A549 (cell line): ENCODE results near the gene SEL1L3.

Experiments
- CTCF ChIP-seq: fragments of >200 bp; sonication (Bioruptor Twin); formaldehyde crosslinking; IDR thresholded peaks from 3 replicates; pipeline ENCODE4 v1.5.1; 2016
- EP300 ChIP-seq, 2 experiments: fragments of >200 bp; sonication (Bioruptor Twin); formaldehyde crosslinking; IDR thresholded peaks; 2 replicates in 1 of 2; 3 replicates in 1 of 2; pipeline ENCODE4 v1.6.1; 2016 to 2017
- FOSL2 ChIP-seq, 2 experiments: fragments of 450-650 bp in 1 of 2; fragments of >200 bp in 1 of 2; sonication (Bioruptor Twin) in 1 of 2; formaldehyde crosslinking; IDR thresholded peaks; 2 replicates each; pipeline versions ENCODE4 v1.5.0 to v1.6.1; 2016 to 2020; ENCODE audit warnings: mild to moderate bottlenecking in 1 of 2, moderate library complexity in 1 of 2
- PBX3 ChIP-seq: IDR thresholded peaks from 2 replicates; pipeline ENCODE4 v1.6.1; 2012
- POLR2A ChIP-seq: IDR thresholded peaks from 2 replicates; pipeline ENCODE4 v1.6.1; 2012; ENCODE audit warnings: mild to moderate bottlenecking, low read length
- RAD21 ChIP-seq, 2 experiments: fragments of >200 bp in 1 of 2; sonication (Bioruptor Twin) in 1 of 2; formaldehyde crosslinking in 1 of 2; IDR thresholded peaks in 1 of 2; conservative IDR thresholded peaks in 1 of 2; 2 replicates in 1 of 2; 3 replicates in 1 of 2; pipeline ENCODE4 v1.6.1; 2012 to 2018; ENCODE audit warnings: inconsistent platforms in 1 of 2
- RARB ChIP-seq: fragments of 250-450 bp; sonication (Bioruptor Pico); IDR thresholded peaks from 2 replicates; pipeline ENCODE4 v1.8.0; 2021; ENCODE audit warnings: mild to moderate bottlenecking, moderate library complexity
- TF ChIP-seq, protein P1 (sequence below): IDR thresholded peaks from 2 replicates; pipeline ENCODE4 v1.6.1; 2012

DNA sequence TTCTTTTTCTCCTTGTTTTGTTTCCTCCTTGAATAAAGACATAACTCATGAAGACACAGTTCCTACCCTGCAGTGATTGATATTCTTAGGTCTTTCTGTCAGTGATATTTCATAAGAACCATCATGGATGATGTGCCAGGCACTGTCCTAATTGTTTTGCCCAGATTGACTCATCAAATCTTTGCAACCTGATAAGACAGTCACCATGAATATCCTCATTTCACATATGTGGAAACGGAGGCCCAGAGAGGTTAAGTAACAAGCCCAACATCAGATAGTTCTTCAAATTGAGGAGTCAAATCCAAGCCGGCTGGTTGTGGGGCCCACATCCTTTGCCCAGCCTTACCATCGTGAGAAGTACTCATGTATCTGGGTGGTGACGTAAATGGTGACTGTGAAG lies 69.9 kb downstream of the SEL1L3 start:
- TF ChIP-seq EP300 (IDR thresholded peaks at IDR 0.05), result no peak
- no peak for TF ChIP-seq POLR2A
- no peak for TF ChIP-seq CTCF
- TF ChIP-seq, protein P1, sequence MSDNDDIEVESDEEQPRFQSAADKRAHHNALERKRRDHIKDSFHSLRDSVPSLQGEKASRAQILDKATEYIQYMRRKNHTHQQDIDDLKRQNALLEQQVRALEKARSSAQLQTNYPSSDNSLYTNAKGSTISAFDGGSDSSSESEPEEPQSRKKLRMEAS, result no peak
- no peak for TF ChIP-seq FOSL2 (IDR thresholded peaks at IDR 0.05)
- TF ChIP-seq FOSL2 (CRISPR knock-in tag; IDR thresholded peaks at IDR 0.05), result no peak
- TF ChIP-seq RAD21 (conservative IDR thresholded peaks at IDR 0.05 in 1 of 2, IDR thresholded peaks at IDR 0.05 in 1 of 2), result no peak
- TF ChIP-seq PBX3, result no peak
- TF ChIP-seq RARB (CRISPR knock-in tag), result no peak
